ENCODE results near the gene PCSK2. TPM values are rescaled to one million over a fixed set of nuclear protein-coding genes. Genes with fewer than 3 reads are reported as not detected.

The PCSK2 gene
- total RNA-seq, 1 donor, result not detected

DNA sequence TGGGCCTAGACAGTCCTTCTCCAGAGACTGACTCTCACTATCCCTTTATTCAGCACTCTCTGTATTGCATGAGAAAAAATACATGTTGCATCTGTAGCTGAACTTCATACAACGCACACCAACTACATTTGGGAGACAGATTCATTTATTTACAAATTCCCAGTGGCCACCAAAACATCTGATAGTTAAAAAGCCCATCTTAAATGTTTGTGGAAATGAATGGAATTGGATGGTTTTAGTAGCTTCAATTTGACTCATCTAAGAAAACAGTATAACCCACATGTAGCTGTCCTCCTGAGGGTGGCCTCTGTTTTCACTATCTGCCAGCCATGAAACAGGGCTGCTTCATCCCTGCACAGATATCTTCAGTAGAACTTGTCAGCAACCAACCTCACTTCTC lies 116.3 kb downstream of the PCSK2 start:
- no peak overlapping the region for H2AFZ ChIP-seq (ENCODE audit: low read length)
- peak overlapping the region; percentile 66 for H3K4me2 ChIP-seq (ENCODE audit: insufficient read depth, low read length)

DNA sequence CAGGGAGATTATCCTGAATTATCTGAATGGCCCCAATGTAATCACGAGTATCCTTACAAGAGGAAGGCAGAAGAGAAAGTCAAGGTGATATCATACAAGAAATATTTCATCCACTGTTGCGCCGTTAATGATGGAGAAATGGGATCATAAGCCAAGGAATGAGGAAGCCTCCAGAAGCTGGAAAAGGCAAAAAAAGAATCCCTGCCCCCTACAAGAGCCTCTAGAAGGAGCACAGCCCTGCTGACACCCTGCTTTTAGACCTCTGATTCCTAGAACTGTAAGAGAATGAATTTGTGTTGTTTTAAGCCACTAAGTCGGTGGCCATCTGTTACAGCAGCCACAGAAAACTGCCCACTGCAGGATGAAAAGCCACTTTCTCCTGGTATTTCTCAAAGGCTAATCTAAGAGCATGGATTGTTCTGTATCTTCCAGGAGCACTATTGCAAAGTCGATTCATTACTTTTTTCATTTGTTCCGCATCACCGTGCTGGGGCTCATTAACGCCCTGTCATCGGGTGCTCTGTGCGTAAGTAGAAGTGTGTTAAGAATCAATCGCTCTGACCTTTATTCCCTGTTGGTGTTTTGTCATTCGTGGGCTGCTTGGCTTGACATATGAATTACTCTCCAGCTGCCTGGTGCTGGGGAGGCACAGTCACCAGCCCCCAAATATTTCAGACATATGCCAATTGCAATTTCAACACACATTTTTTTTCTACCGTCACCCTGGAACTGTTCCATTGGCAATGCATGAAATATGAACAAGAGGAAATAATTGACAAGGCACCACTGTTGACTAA lies 117.0 kb downstream of the PCSK2 start:
- Histone ChIP-seq H3K79me2 (ENCODE audit: insufficient read depth, low read length) (no peaks in the 10 kb centered on the region), H4K20me1 (ENCODE audit: insufficient read depth, low read length) (no peaks in the 10 kb centered on the region), H3K4me1 (ENCODE audit: insufficient read depth, low read length) (peaks cover 25% of the 10 kb centered on the region), H2AFZ (ENCODE audit: low read length) (peak overlapping the region; percentile 15), H3K9me3 (ENCODE audit: low read depth, low read length) (no peaks in the 10 kb centered on the region), H3K4me2 (ENCODE audit: insufficient read depth, low read length) (peak overlapping the region; percentile 66), H3K27ac (ENCODE audit: low read depth, low read length) (peak overlapping the region; percentile 56), H3K36me3 (ENCODE audit: insufficient read depth, low read length) (no peaks in the 10 kb centered on the region), H3K4me3 (ENCODE audit: insufficient read depth, low read length) (peak overlapping the region; percentile 0), H3K27me3 (ENCODE audit: insufficient read depth, low read length) (no peaks in the 10 kb centered on the region)
- TF ChIP-seq, protein P1, sequence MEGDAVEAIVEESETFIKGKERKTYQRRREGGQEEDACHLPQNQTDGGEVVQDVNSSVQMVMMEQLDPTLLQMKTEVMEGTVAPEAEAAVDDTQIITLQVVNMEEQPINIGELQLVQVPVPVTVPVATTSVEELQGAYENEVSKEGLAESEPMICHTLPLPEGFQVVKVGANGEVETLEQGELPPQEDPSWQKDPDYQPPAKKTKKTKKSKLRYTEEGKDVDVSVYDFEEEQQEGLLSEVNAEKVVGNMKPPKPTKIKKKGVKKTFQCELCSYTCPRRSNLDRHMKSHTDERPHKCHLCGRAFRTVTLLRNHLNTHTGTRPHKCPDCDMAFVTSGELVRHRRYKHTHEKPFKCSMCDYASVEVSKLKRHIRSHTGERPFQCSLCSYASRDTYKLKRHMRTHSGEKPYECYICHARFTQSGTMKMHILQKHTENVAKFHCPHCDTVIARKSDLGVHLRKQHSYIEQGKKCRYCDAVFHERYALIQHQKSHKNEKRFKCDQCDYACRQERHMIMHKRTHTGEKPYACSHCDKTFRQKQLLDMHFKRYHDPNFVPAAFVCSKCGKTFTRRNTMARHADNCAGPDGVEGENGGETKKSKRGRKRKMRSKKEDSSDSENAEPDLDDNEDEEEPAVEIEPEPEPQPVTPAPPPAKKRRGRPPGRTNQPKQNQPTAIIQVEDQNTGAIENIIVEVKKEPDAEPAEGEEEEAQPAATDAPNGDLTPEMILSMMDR (IDR thresholded peaks at IDR 0.05; ENCODE audit: extremely low read depth, low read depth, low read length), result no peak
- peak; percentile 29 for DNase-seq (ENCODE audit: insufficient read length, low spot score, missing footprints)

More for the DNA sequence above, 116.3 kb downstream of the PCSK2 start:
- no peaks in the 10 kb centered on the region for H3K79me2 ChIP-seq (ENCODE audit: insufficient read depth, low read length)
- H4K20me1 ChIP-seq (ENCODE audit: insufficient read depth, low read length), result no peaks in the 10 kb centered on the region
- H3K4me1 ChIP-seq (ENCODE audit: insufficient read depth, low read length), result peaks cover 25% of the 10 kb centered on the region
- no peaks in the 10 kb centered on the region for H3K9me3 ChIP-seq (ENCODE audit: low read depth, low read length)
- DNase-seq (ENCODE audit: insufficient read length, low spot score, missing footprints), result no peak
- peak overlapping the region; percentile 0 for H3K4me3 ChIP-seq (ENCODE audit: insufficient read depth, low read length)
- peak overlapping the region; percentile 56 for H3K27ac ChIP-seq (ENCODE audit: low read depth, low read length)
- TF ChIP-seq, protein P1 (IDR thresholded peaks at IDR 0.05; ENCODE audit: extremely low read depth, low read depth, low read length), result no peak
- H3K27me3 ChIP-seq (ENCODE audit: insufficient read depth, low read length), result no peaks in the 10 kb centered on the region
- no peaks in the 10 kb centered on the region for H3K36me3 ChIP-seq (ENCODE audit: insufficient read depth, low read length)

DNA sequence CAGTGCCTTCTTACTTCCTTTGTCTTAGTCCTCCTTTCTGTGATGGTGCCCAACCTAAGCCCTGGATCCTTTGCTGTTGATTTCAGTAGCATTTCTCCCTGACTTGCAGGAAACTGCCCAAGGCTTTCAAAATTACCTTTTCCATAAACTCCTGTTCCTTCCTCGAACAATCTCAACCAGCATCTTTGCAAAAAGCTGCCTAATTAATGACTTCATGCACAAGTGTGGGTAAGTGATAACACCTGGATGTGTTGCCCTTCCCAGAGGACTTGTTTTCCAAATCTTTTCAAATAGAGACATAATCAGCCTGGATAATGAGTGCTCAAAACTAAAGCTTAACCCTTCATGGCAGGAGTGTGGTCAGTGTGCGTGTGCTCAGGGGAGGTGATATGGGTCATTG lies 118.0 kb downstream of the PCSK2 start:
- Histone ChIP-seq H3K36me3 (ENCODE audit: insufficient read depth, low read length) (no peaks in the 10 kb centered on the region), H3K27me3 (ENCODE audit: insufficient read depth, low read length) (no peaks in the 10 kb centered on the region), H3K79me2 (ENCODE audit: insufficient read depth, low read length) (no peaks in the 10 kb centered on the region), H4K20me1 (ENCODE audit: insufficient read depth, low read length) (no peaks in the 10 kb centered on the region), H3K4me2 (ENCODE audit: insufficient read depth, low read length) (no peak overlapping the region), H2AFZ (ENCODE audit: low read length) (no peak overlapping the region), H3K4me1 (ENCODE audit: insufficient read depth, low read length) (peaks cover 25% of the 10 kb centered on the region), H3K27ac (ENCODE audit: low read depth, low read length) (no peak overlapping the region), H3K4me3 (ENCODE audit: insufficient read depth, low read length) (no peak overlapping the region), H3K9me3 (ENCODE audit: low read depth, low read length) (no peaks in the 10 kb centered on the region)
- no peak for DNase-seq (ENCODE audit: insufficient read length, low spot score, missing footprints)
- TF ChIP-seq, protein P1 (IDR thresholded peaks at IDR 0.05; ENCODE audit: extremely low read depth, low read depth, low read length), result no peak

DNA sequence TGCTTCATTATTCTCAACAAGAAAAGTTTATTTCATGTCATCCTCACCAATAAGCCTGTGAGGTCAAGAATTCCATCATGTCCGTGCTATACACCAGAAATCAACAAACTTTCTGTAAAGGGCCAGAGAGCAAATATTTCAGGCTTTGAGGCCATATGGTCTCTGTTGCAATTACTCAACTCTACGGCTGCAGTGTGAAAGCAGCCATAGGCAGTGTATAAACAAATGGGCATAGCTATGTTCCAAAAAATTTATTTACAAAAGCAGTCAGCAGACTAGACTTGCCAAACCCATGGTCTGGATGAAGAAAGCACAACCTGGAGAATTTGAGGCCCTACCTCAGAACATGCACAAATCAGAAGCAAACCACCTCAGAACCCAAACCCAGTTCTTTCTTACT lies 118.5 kb downstream of the PCSK2 start:
- H3K4me2 ChIP-seq (ENCODE audit: insufficient read depth, low read length), result no peak overlapping the region
- no peaks in the 10 kb centered on the region for H3K79me2 ChIP-seq (ENCODE audit: insufficient read depth, low read length)
- no peaks in the 10 kb centered on the region for H3K27me3 ChIP-seq (ENCODE audit: insufficient read depth, low read length)
- TF ChIP-seq, protein P1 (IDR thresholded peaks at IDR 0.05; ENCODE audit: extremely low read depth, low read depth, low read length), result no peak
- H3K4me3 ChIP-seq (ENCODE audit: insufficient read depth, low read length), result no peak overlapping the region
- H4K20me1 ChIP-seq (ENCODE audit: insufficient read depth, low read length), result no peaks in the 10 kb centered on the region
- H3K9me3 ChIP-seq (ENCODE audit: low read depth, low read length), result no peaks in the 10 kb centered on the region
- peaks cover 25% of the 10 kb centered on the region for H3K4me1 ChIP-seq (ENCODE audit: insufficient read depth, low read length)
- no peak overlapping the region for H2AFZ ChIP-seq (ENCODE audit: low read length)
- DNase-seq (ENCODE audit: insufficient read length, low spot score, missing footprints), result no peak
- no peak overlapping the region for H3K27ac ChIP-seq (ENCODE audit: low read depth, low read length)
- H3K36me3 ChIP-seq (ENCODE audit: insufficient read depth, low read length), result no peaks in the 10 kb centered on the region

Measured in osteoblast (primary cell).